NOMO-1 treated with dmso at 0.1 percent for 144 hours (cell line): ENCODE measurements around the gene SPSB1.

Source experiments
- DNase-seq: peaks from one replicate; lab custom pipeline; 2025; ENCODE audit not compliant: unreplicated experiment; lab: John Stamatoyannopoulos, UW

Gene SPSB1

GRCh38 chr1:9416506-9416905, 123.8 kb downstream of the SPSB1 start:
- no peak for DNase-seq

GRCh38 chr1:9416918-9417500, 124.3 kb downstream of the SPSB1 start:
- no peak for DNase-seq

GRCh38 chr1:9417695-9418094, 125.0 kb downstream of the SPSB1 start:
- DNase-seq, result no peak

GRCh38 chr1:9418851-9419250, 126.2 kb downstream of the SPSB1 start:
- no peak for DNase-seq
